Esophagus muscularis mucosa (tissue), 4 donors: ENCODE data around the gene LIMK2.

Experiments
- EP300 ChIP-seq: sonication (generic); formaldehyde crosslinking; IDR thresholded peaks from one replicate; pipeline ENCODE4 v1.6.1; 2017; ENCODE audit warnings: antibody characterized with exemption
- POLR2A ChIP-seq: fragments of 450-650 bp; IDR thresholded peaks from one replicate; pipeline ENCODE4 v1.6.1; 2017; ENCODE audit warnings: antibody characterized with exemption, moderate library complexity, mild to moderate bottlenecking, low read depth
- POLR2AphosphoS5 ChIP-seq, 2 donors: sonication (generic); formaldehyde crosslinking; IDR thresholded peaks; one replicate each; pipeline ENCODE4 v1.6.1; 2017; ENCODE audit warnings: antibody characterized with exemption in 2 of 2
- TF ChIP-seq, protein P1 (sequence below), 3 experiments: fragments of 200-600 bp in 2 of 3; fragments of 450-650 bp in 1 of 3; sonication (generic) in 2 of 3; IDR thresholded peaks; one replicate each; pipeline ENCODE4 v1.5.1; 2017 to 2019; ENCODE audit warnings: antibody characterized with exemption in 3 of 3, mild to moderate bottlenecking in 2 of 3, moderate library complexity in 1 of 3

DNA sequence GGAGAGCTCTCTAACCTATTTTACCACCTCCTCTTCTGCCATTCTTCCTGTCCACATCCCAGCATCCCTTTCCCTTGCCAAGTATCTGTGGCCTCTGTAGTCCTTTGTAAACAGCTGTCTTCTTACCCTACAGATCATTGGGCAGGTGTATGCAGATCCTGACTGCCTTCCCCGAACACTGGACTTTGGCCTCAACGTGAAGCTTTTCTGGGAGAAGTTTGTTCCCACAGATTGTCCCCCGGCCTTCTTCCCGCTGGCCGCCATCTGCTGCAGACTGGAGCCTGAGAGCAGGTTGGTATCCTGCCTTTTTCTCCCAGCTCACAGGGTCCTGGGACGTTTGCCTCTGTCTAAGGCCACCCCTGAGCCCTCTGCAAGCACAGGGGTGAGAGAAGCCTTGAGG lies 62.9 kb downstream of the LIMK2 start:
- no peak for TF ChIP-seq POLR2A
- TF ChIP-seq, protein P1, sequence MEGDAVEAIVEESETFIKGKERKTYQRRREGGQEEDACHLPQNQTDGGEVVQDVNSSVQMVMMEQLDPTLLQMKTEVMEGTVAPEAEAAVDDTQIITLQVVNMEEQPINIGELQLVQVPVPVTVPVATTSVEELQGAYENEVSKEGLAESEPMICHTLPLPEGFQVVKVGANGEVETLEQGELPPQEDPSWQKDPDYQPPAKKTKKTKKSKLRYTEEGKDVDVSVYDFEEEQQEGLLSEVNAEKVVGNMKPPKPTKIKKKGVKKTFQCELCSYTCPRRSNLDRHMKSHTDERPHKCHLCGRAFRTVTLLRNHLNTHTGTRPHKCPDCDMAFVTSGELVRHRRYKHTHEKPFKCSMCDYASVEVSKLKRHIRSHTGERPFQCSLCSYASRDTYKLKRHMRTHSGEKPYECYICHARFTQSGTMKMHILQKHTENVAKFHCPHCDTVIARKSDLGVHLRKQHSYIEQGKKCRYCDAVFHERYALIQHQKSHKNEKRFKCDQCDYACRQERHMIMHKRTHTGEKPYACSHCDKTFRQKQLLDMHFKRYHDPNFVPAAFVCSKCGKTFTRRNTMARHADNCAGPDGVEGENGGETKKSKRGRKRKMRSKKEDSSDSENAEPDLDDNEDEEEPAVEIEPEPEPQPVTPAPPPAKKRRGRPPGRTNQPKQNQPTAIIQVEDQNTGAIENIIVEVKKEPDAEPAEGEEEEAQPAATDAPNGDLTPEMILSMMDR (IDR thresholded peaks at IDR 0.05): no peak
- no peak for TF ChIP-seq POLR2AphosphoS5 (IDR thresholded peaks at IDR 0.05)
- no peak for TF ChIP-seq EP300
